DMS79 treated with DMSO at 0.1 percent for 48 hours (cell line): ENCODE data around the gene DNAH8.
A peak's percentile ranks its signal among the peaks of the same experiment; 100 is the strongest.

Experiments
- DNase-seq: peaks from one replicate; lab custom pipeline; 2025; lab: John Stamatoyannopoulos, UW

The DNAH8 gene

DNA sequence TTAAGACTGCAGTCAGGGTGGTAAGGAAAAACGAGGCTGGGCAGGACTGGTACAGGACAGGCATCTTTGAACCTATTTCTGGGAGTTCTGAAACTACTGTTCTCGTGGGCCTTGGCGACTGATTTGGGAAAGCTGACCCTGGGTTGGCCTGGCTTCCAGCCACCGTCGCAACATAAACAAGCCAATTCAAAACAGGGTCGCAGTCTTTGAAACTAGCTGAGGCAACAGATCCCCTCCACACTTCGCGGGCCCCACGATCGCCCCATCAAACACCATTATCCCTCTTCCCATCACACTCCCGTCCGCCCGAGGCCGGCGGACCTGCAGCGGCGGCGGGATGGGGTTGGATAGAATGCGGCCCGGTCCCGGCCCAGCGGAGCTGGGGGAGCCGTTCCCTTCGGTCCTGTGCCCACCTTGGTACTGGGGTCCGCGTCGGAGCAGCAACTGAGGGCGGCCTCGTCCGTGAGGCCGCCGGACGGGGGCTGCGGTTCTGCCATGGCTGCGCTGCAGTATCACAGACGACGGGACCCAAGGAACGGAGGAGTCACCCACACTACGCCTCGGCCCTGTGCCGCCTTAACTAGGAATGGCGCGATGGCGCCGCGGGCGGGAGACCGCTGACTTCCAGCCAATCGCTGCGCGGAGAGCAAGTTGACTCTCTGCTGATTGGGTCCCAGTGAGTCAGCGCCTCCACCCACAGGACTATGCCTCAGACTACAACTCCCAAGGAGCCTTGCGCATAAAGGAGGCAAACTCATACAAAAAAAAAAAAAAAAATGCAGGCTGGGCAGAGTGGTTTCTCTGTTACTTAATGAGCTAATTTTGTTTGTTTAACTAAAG, 12.3 kb upstream of the DNAH8 start, which contains the start of gene GLO1:
Gene GLO1 (minus strand): TSS at position 588 of the 840 bp plus-strand sequence. CDS start 91 bp downstream, at position 497.
- DNase-seq, result peak; percentile 95

GRCh38 chr6:38703949-38704590, 11.0 kb upstream of the DNAH8 start:
- DNase-seq, result no peak

DNA sequence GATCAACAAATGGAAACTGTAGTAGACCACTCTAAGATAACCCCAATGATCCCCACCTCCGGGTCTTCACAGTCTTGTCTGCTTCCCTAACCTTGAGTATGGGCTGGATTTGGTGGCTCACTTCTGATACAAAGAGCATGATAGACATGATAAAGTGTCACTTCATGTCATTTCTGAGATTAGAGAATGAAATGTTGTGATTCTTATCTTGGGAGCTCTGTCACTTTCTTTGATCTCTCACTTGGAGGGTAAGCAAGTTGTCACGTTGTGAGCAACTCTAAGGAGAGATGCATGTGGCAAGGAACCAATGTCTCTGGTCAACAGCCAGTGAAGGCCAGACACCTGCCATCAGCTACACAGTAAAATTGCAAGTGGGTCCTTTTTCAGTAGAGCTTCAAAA, 9.2 kb upstream of the DNAH8 start:
- no peak for DNase-seq

- no peak for DNase-seq
Observed at GRCh38 chr6:38708496-38708895, 6.6 kb upstream of the DNAH8 start.

DNA sequence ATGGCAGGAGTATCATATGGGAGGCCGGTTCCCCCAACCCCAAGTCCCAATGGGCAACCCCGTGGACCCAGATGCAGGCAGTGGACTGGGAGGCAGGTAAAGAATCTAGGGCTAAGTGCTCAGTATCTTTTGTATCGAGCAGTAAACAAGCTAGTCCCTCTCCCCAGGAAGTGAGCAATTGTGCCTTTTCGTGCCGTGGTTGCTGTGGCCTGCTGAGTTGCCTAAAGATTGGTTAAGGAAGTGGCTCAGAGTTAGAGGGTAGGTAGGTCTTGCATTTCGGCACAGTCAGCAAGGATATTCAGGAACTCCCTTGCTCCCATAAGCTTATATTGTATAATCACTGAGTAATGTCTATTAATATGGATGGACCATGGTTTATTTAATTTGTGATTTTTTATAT, 1.3 kb upstream of the DNAH8 start:
- no peak for DNase-seq

- DNase-seq, result no peak
Observed at GRCh38 chr6:38714239-38715015, 684 bp upstream of the DNAH8 start.

DNA sequence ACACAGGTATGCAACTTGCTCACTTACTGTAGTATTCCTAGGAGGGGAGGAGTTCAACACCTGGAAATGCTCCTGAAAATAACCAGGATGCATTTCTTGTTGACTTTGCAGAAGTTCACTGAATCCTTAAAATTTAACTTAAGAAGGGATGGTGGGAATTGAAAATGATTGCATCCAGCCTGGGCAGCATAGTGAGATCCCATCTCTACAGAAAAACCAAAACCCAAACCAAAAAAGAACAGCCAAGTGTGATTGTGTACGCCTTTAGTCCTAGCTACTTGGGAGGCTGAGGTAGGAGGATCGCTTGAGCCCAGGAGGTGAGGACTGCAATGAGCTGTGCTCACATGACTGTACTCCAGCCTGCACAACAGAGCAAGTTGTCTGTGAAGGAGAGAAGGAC, 1.7 kb downstream of the DNAH8 start:
- no peak for DNase-seq

DNA sequence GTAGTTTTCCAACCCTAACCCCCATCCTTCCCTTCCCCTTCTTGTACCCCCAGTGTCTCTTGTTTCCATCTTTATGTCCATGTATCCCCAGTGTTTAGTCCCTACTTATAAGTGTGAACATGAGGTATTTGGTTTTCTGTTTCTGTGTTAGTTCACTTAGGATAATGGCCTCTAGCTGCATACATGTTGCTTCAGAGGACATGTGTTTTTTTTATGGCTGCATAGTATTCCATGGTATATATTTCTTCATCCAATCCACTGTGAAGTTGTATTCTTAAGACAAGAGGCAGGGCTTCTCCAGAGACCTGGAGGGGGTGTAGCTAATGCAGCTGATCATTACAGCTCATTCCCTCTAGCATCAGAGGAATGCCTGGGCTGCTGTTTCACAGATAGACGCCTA, 4.2 kb downstream of the DNAH8 start:
- no peak for DNase-seq

GRCh38 chr6:38720295-38720694, 5.2 kb downstream of the DNAH8 start:
- DNase-seq, result no peak

GRCh38 chr6:38722038-38722437, 6.9 kb downstream of the DNAH8 start:
- DNase-seq, result no peak

GRCh38 chr6:38722727-38723334, 7.7 kb downstream of the DNAH8 start:
- no peak for DNase-seq

- DNase-seq, result no peak
Observed at GRCh38 chr6:38723783-38724182, 8.7 kb downstream of the DNAH8 start.

DNA sequence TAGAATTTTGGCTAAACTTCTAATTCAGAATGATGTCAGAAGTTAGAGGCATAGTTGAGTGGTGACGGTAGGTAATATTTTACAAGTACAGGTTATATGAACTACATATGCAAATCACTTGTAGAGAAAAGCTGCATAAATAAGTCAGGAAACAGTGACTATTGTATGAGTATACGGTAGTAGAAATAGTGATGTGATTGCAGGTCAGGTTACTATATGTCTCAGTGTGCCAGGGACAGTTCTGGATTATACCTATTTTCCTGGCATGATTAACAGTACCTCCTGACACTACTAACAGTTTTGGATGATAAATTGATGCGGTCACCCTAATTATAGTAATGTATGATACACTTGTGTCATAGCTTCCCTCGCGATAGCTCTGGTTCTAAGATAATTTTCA, 9.2 kb downstream of the DNAH8 start:
- no peak for DNase-seq

- DNase-seq, result no peak
Observed at GRCh38 chr6:38725414-38726183, 10.5 kb downstream of the DNAH8 start.

GRCh38 chr6:38728203-38728602, 13.1 kb downstream of the DNAH8 start:
- DNase-seq, result no peak

GRCh38 chr6:38730140-38730862, 15.2 kb downstream of the DNAH8 start:
- DNase-seq, result peak; percentile 16

GRCh38 chr6:38736951-38737350, 21.8 kb downstream of the DNAH8 start:
- no peak for DNase-seq

DNA sequence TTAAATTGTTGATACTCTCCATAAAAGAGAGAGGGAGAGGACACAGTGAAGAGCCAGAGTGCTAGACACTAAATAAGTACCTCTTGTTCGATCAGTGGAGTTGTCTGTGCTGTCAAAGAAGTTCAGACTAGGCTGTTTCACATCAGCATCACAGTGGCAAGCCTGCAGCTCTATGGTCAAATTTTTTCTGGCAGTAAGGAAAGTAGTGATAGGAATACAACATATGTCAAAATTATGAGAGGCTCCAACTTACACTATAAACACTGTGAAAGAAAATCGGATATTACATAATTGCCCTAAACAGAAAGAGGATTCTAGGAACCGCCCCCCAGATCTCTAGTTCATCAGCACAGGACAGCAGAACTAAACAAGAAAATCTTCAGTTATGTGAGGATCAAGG, 23.1 kb downstream of the DNAH8 start:
- DNase-seq, result no peak

GRCh38 chr6:38739532-38739931, 24.4 kb downstream of the DNAH8 start:
- DNase-seq, result no peak

GRCh38 chr6:38749473-38749872, 34.4 kb downstream of the DNAH8 start:
- DNase-seq, result no peak
